GM19351 (cell line): ENCODE measurements around the gene FKBP6.
A peak's percentile ranks its signal among the peaks of the same experiment; 100 is the strongest.
"Not testable (repeated sequence)": the region's sequence is repeated elsewhere in the genome, so short reads cannot be mapped to it uniquely, and the experiment has no call there.

Experiments used
- ATAC-seq: cut with Tn5 transposase; IDR thresholded peaks from one replicate; pipeline ENCODE4 v1.9.1; 2021; ENCODE audit warnings: mild to moderate bottlenecking, moderate library complexity; ENCODE audit not compliant: unreplicated experiment

Gene FKBP6

GRCh38 chr7:73327922-73328321, at the start of gene FKBP6, which contains the start of gene TRIM50:
Gene FKBP6, plus strand, starts transcription at chr7:73328161. Its CDS starts 268 bp downstream, at chr7:73328429.
Gene TRIM50, minus strand, starts transcription at chr7:73328082. Its CDS starts 3,295 bp downstream, at chr7:73324787.
- ATAC-seq, result not testable (repeated sequence)

- ATAC-seq, result not testable (repeated sequence)
Measured at GRCh38 chr7:73297235-73297634, 30.7 kb upstream of the FKBP6 start.

- not testable (repeated sequence) for ATAC-seq
Measured at GRCh38 chr7:73297706-73298105, 30.3 kb upstream of the FKBP6 start.

- ATAC-seq, result not testable (repeated sequence)
Measured at GRCh38 chr7:73299812-73300211, 28.1 kb upstream of the FKBP6 start.

- ATAC-seq, result not testable (repeated sequence)
Measured at GRCh38 chr7:73301108-73301507, 26.9 kb upstream of the FKBP6 start.

- ATAC-seq, result not testable (repeated sequence)
Measured at GRCh38 chr7:73302846-73303245, 25.1 kb upstream of the FKBP6 start.

GRCh38 chr7:73303546-73303945, 24.4 kb upstream of the FKBP6 start:
- no peak for ATAC-seq

GRCh38 chr7:73304071-73304470, 23.9 kb upstream of the FKBP6 start:
- no peak for ATAC-seq

GRCh38 chr7:73304612-73305387, 23.2 kb upstream of the FKBP6 start:
- not testable (repeated sequence) for ATAC-seq

- no peak for ATAC-seq
Measured at GRCh38 chr7:73307436-73307835, 20.5 kb upstream of the FKBP6 start.

GRCh38 chr7:73308074-73308664, 19.8 kb upstream of the FKBP6 start:
- ATAC-seq, result peak; percentile 48

- ATAC-seq, result peak; percentile 90
Measured at GRCh38 chr7:73308665-73309214, 19.2 kb upstream of the FKBP6 start, which contains the start of gene NSUN5. Gene NSUN5, minus strand, starts transcription at chr7:73308826. Its CDS starts 36 bp downstream, at chr7:73308790.

GRCh38 chr7:73311421-73311820, 16.5 kb upstream of the FKBP6 start:
- not testable (repeated sequence) for ATAC-seq

GRCh38 chr7:73312831-73313520, 15.0 kb upstream of the FKBP6 start:
- no peak for ATAC-seq

GRCh38 chr7:73313521-73313906, 14.4 kb upstream of the FKBP6 start:
- ATAC-seq, result no peak

GRCh38 chr7:73314271-73314670, 13.7 kb upstream of the FKBP6 start:
- ATAC-seq, result no peak

- no peak for ATAC-seq
Measured at GRCh38 chr7:73316521-73316920, 11.4 kb upstream of the FKBP6 start.

- ATAC-seq, result not testable (repeated sequence)
Measured at GRCh38 chr7:73318656-73319204, 9.2 kb upstream of the FKBP6 start.

- ATAC-seq, result not testable (repeated sequence)
Measured at GRCh38 chr7:73319541-73319940, 8.4 kb upstream of the FKBP6 start.

GRCh38 chr7:73320009-73320408, 8.0 kb upstream of the FKBP6 start:
- ATAC-seq, result not testable (repeated sequence)
